GM10248 (cell line): ENCODE results near the gene LDLRAD3.

Source experiments
- CTCF ChIA-PET: fragments of 300-600 bp; sonication (Branson Sonifier 250); formaldehyde crosslinking; extraction: SDS; loops from one replicate; lab custom pipeline; 2021; ENCODE audit warnings: antibody characterized with exemption; lab: Yijun Ruan, JAX
- POLR2A ChIA-PET: fragments of 350-650 bp; sonication (Branson Sonifier 250); formaldehyde crosslinking; extraction: SDS; loops from one replicate; lab custom pipeline; 2020; ENCODE audit warnings: antibody characterized with exemption; lab: Yijun Ruan, JAX
- DNase-seq: peaks from one replicate; pipeline ENCODE4 v3.0.0; 2012; ENCODE audit errors: extremely low spot score
- CTCF ChIP-seq: IDR thresholded peaks from 2 replicates; pipeline ENCODE4 v1.5.1; 2012; ENCODE audit warnings: mild to moderate bottlenecking, low read depth; ENCODE audit errors: extremely low read depth, missing control alignments, control extremely low read depth

The LDLRAD3 gene

GRCh38 chr11:36214976-36215692, 271.3 kb downstream of the LDLRAD3 start:
- ChIA-PET CTCF (interaction anchor here (1.4 to 1.6 kb wide), 2 partner anchors 34 to 51 kb away, joined by 3 to 6 read pairs; no protein-coding TSS in a partner anchor), POLR2A (no interaction called here)
- DNase-seq, result no peak
- TF ChIP-seq CTCF, result no peak

- ChIA-PET CTCF (interaction anchor here (1.0 to 1.6 kb wide), 3 partner anchors 33 to 433 kb away, joined by 3 to 6 read pairs (median 3); no protein-coding TSS in a partner anchor), POLR2A (no interaction called here)
- no peak for DNase-seq
- no peak for TF ChIP-seq CTCF
Measured at GRCh38 chr11:36215693-36216060, 271.8 kb downstream of the LDLRAD3 start.

GRCh38 chr11:36216061-36216615, 272.3 kb downstream of the LDLRAD3 start:
- ChIA-PET POLR2A (no interaction called here), CTCF (interaction anchor here (1.0 to 1.4 kb wide), 2 partner anchors 50 to 433 kb away, joined by 3 to 6 read pairs; no protein-coding TSS in a partner anchor)
- TF ChIP-seq CTCF, result no peak
- DNase-seq, result no peak

- POLR2A ChIA-PET, result no interaction called here
- no peak for DNase-seq
- CTCF ChIA-PET, result no interaction called here
- TF ChIP-seq CTCF, result no peak
Measured at GRCh38 chr11:36218283-36218921, 274.5 kb downstream of the LDLRAD3 start.

GRCh38 chr11:36219996-36220395, 276.1 kb downstream of the LDLRAD3 start:
- ChIA-PET CTCF (no interaction called here), POLR2A (no interaction called here)
- DNase-seq, result no peak
- no peak for TF ChIP-seq CTCF

GRCh38 chr11:36222831-36223635, 279.2 kb downstream of the LDLRAD3 start:
- POLR2A ChIA-PET, result interaction anchor here (0.6 kb wide), 1 partner anchor 249 kb away, joined by 3 read pairs; no protein-coding TSS in a partner anchor
- no peak for DNase-seq
- no peak for TF ChIP-seq CTCF
- CTCF ChIA-PET, result interaction anchor here (1.3 to 1.4 kb wide), 2 partner anchors 12 to 31 kb away, joined by 3 to 5 read pairs; no protein-coding TSS in a partner anchor
